Keratinocyte (primary cell): ENCODE measurements around the gene SEZ6L2. TPM values are rescaled to one million over a fixed set of nuclear protein-coding genes. Genes with fewer than 3 reads are reported as not detected.

ENCODE experiments used
- DNase-seq: peaks from one replicate; pipeline ENCODE4 v3.0.0-alpha.2; 2011; ENCODE audit warnings: low read depth, missing footprints, low spot score
- FAIRE-seq: peaks from 2 replicates; lab custom pipeline; 2011; peaks lifted over from hg19 to GRCh38; lab: Jason Lieb, UNC
- H2AFZ ChIP-seq: 2 replicates; pipeline ENCODE4 v1.6.0; 2012; ENCODE audit warnings: low read length, control low read depth, inconsistent platforms; ENCODE audit not compliant: control insufficient read depth
- H3K27ac ChIP-seq: 2 replicates; pipeline ENCODE4 v1.5.1; 2011; ENCODE audit warnings: low read length; ENCODE audit not compliant: control insufficient read depth, insufficient read depth
- H3K27me3 ChIP-seq: 3 replicates; pipeline ENCODE4 v1.6.0; 2011; ENCODE audit warnings: low read length; ENCODE audit not compliant: control insufficient read depth, insufficient read depth; ENCODE audit errors: extremely low read depth
- H3K36me3 ChIP-seq, 2 experiments: 2 replicates in 1 of 2; 3 replicates in 1 of 2; pipeline ENCODE4 v1.5.1; 2011; ENCODE audit warnings: low read length in 2 of 2, mild to moderate bottlenecking in 1 of 2; ENCODE audit not compliant: control insufficient read depth in 2 of 2, insufficient read depth in 2 of 2; ENCODE audit errors: extremely low read depth in 1 of 2
- H3K4me1 ChIP-seq: 3 replicates; pipeline ENCODE4 v1.5.1; 2011; ENCODE audit warnings: low read length; ENCODE audit not compliant: control insufficient read depth, insufficient read depth; ENCODE audit errors: extremely low read depth
- H3K4me2 ChIP-seq: 3 replicates; pipeline ENCODE4 v1.6.0; 2011; ENCODE audit warnings: low read depth, low read length; ENCODE audit not compliant: control insufficient read depth, insufficient read depth; ENCODE audit errors: extremely low read depth
- H3K4me3 ChIP-seq, 3 experiments: fragments of 200-600 bp in 1 of 3; sonication (generic) in 1 of 3; 2 replicates in 2 of 3; 3 replicates in 1 of 3; pipeline ENCODE4 v1.5.1; 2011 to 2016; ENCODE audit warnings: low read length in 3 of 3, mild to moderate bottlenecking in 3 of 3, control low read depth in 2 of 3, inconsistent platforms in 1 of 3, low read depth in 1 of 3, mixed read lengths in 1 of 3, mixed run types in 1 of 3, moderate library complexity in 1 of 3; ENCODE audit not compliant: control insufficient read depth in 2 of 3, insufficient read depth in 2 of 3; ENCODE audit errors: extremely low read depth in 1 of 3
- H3K79me2 ChIP-seq: 2 replicates; pipeline ENCODE4 v1.6.0; 2012; ENCODE audit warnings: low read length; ENCODE audit not compliant: control insufficient read depth, insufficient read depth
- H3K9ac ChIP-seq: 3 replicates; pipeline ENCODE4 v1.6.0; 2011; ENCODE audit warnings: low read length; ENCODE audit not compliant: control insufficient read depth, insufficient read depth; ENCODE audit errors: extremely low read depth
- H3K9me1 ChIP-seq: 3 replicates; pipeline ENCODE4 v1.6.0; 2011; ENCODE audit warnings: low read length; ENCODE audit not compliant: control insufficient read depth, insufficient read depth; ENCODE audit errors: extremely low read depth
- H3K9me3 ChIP-seq: 2 replicates; pipeline ENCODE4 v1.5.1; 2012; ENCODE audit warnings: low read depth, low read length; ENCODE audit not compliant: control insufficient read depth
- H4K20me1 ChIP-seq: 3 replicates; pipeline ENCODE4 v1.6.0; 2011; ENCODE audit warnings: low read length; ENCODE audit not compliant: control insufficient read depth, insufficient read depth; ENCODE audit errors: extremely low read depth
- EZH2 ChIP-seq: IDR thresholded peaks from one replicate; pipeline ENCODE4 v1.6.1; 2012; ENCODE audit warnings: inconsistent platforms, mild to moderate bottlenecking, low read length, moderate library complexity
- dilution Hi-C: fragments of 300-500 bp; cut with MboI; formaldehyde crosslinking; loops from one replicate; pipeline ENCODE4 v1.7.0; 2020; ENCODE audit warnings: low sequenced_read_pairs; ENCODE audit not compliant: extremely low pct_ligation_motif_present
- polyA plus RNA-seq, 5 experiments: library from polyadenylated mRNA; depleted of rRNA in 3 of 5; stranded (reverse) in 3 of 5; stranded (forward) in 1 of 5; unstranded in 1 of 5; fragments of >200 nt; gene quantifications; 1 replicate in 1 of 5; 2 replicates in 3 of 5; 3 replicates in 1 of 5; pipeline versions ENCODE4 v1.2.1 to v1.2.3, GENCODE V29; 2011 to 2012; ENCODE audit warnings: missing spikeins in 2 of 5, low read depth in 1 of 5, low replicate concordance in 1 of 5
- TF ChIP-seq, protein P1 (sequence below), 3 experiments: IDR thresholded peaks in 1 of 3; conservative IDR thresholded peaks in 1 of 3; optimal IDR thresholded peaks in 1 of 3; 2 replicates in 2 of 3; 3 replicates in 1 of 3; pipeline versions ENCODE3 to v1.5.1; 2011; ENCODE audit warnings: low read length in 3 of 3, mild to moderate bottlenecking in 3 of 3, moderate library complexity in 2 of 3, control low read depth in 1 of 3, inconsistent platforms in 1 of 3; ENCODE audit not compliant: insufficient read depth in 2 of 3; ENCODE audit errors: extremely low read depth in 1 of 3

The SEZ6L2 gene
- polyA plus RNA-seq, 1 donor (not counting 4 experiments of a cell fraction or from before 2014, with no cell fraction given) = 0.68 TPM

DNA sequence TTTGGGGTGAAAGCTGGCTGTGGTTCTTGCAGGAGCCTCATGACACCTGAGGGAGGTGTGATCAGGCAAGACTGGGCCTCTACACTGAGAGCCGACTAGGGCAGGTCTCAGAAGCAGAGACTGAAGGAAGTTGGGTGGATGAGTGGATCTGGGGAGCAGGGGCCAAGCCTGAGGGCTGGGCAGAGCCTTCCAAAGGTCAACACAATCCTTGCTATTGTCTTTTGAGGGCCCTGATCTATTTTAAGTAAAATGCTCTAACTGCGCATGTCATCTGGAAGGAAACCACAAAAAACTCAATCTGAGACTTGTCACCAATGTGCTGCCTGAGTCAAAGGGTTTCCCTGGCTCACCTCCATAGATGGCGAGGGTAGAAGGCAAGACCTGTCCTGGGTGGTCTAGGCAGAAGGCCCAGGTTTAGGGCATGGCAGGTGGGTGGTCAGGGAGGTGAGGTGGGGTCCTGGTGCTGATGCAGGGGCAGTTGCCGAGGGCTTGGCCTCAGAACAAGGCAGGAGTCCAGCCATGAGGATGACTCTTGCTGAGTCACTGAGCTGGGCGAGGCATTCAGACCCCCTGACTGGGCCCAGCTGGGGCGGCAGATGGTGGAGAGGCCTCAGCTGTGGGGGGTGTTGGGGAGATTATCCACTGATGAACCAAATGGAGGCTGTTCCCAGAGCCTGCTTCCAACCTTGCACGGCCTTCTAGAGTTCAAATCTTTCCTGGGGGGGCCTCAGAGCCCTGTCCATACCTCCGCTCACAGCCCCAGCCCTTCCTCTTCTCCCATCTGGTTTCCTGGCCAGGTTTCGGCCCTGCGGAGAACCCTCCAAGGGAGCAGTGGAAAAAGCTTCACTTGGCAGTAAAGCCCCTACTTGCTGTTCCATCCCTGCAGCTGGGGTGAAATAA is 74.0 kb downstream of the SEZ6L2 start:
- TF ChIP-seq EZH2 = no peak
- Histone ChIP-seq H3K27me3 (no peaks in the 10 kb centered on the region), H2AFZ (no peak overlapping the region), H3K27ac (peak overlapping the region; percentile 34), H3K9me1 (peaks cover 6% of the 10 kb centered on the region), H3K4me2 (peak overlapping the region; percentile 39), H3K9me3 (no peaks in the 10 kb centered on the region), H3K4me3 (peak overlapping the region in 1 of 3 experiments; percentile 21), H3K36me3 (peaks cover 6 to 8% of the 10 kb centered on the region in 2 experiments), H3K9ac (no peak overlapping the region), H3K79me2 (peaks cover 70% of the 10 kb centered on the region), H3K4me1 (peaks cover 41% of the 10 kb centered on the region), H4K20me1 (no peaks in the 10 kb centered on the region)
- dilution Hi-C loops = no loop called here
- FAIRE-seq = no peak
- no peak for DNase-seq

DNA sequence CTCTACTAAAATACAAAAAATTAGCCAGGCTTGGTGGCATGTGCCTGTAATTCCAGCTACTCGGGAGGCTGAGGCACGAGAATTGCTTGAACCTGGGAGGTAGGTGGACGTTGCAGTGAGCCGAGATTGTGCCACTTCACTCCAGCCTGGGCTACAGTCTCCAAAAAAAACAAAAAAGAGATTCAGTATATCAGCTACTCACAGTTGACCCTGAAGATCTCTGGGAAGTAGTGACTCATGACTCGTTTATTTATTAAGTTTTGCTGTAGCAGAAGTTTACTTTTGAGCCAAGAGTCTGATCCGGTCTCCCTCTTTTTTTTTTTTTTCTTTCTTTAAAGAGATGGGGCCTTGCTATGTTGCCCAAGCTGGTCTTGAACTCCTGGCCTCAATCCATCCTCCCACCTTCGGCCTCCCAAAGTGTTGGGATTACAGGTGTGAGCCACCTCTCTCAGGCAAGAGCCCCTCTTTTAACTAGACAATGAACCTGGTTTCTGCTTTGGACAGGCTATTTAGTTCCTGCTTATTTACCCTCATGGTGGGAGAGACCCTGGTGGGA is 74.7 kb downstream of the SEZ6L2 start:
- dilution Hi-C loops = no loop called here
- Histone ChIP-seq H3K4me3 (peak overlapping the region in 1 of 3 experiments; percentile 21), H3K36me3 (peaks cover 3 to 5% of the 10 kb centered on the region in 2 experiments), H3K79me2 (peaks cover 70% of the 10 kb centered on the region), H3K4me1 (peaks cover 46% of the 10 kb centered on the region), H3K9me3 (no peaks in the 10 kb centered on the region), H3K9me1 (peaks cover 6% of the 10 kb centered on the region), H2AFZ (no peak overlapping the region), H4K20me1 (no peaks in the 10 kb centered on the region), H3K27ac (peak overlapping the region; percentile 34), H3K9ac (no peak overlapping the region), H3K27me3 (no peaks in the 10 kb centered on the region), H3K4me2 (peak overlapping the region; percentile 39)
- no peak for DNase-seq
- no peak for TF ChIP-seq EZH2
- TF ChIP-seq, protein P1, sequence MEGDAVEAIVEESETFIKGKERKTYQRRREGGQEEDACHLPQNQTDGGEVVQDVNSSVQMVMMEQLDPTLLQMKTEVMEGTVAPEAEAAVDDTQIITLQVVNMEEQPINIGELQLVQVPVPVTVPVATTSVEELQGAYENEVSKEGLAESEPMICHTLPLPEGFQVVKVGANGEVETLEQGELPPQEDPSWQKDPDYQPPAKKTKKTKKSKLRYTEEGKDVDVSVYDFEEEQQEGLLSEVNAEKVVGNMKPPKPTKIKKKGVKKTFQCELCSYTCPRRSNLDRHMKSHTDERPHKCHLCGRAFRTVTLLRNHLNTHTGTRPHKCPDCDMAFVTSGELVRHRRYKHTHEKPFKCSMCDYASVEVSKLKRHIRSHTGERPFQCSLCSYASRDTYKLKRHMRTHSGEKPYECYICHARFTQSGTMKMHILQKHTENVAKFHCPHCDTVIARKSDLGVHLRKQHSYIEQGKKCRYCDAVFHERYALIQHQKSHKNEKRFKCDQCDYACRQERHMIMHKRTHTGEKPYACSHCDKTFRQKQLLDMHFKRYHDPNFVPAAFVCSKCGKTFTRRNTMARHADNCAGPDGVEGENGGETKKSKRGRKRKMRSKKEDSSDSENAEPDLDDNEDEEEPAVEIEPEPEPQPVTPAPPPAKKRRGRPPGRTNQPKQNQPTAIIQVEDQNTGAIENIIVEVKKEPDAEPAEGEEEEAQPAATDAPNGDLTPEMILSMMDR (optimal IDR thresholded peaks at IDR 0.05 in 1 of 3, IDR thresholded peaks at IDR 0.05 in 1 of 3, conservative IDR thresholded peaks at IDR 0.05 in 1 of 3; ENCODE audit: extremely low read depth in 1 of 3, insufficient read depth in 2 of 3, low read length in 3 of 3) = no peak
- FAIRE-seq = no peak
